ENCODE data around the gene PSMC3. TPM values are rescaled to one million over a fixed set of nuclear protein-coding genes. Genes with fewer than 3 reads are reported as not detected.

PSMC3 gene
- total RNA-seq, 1 experiment from 2014 or later, result 275 TPM

- BruUV-seq (replicated peaks), result no TSS peak
- H3K4me3 ChIP-seq (ENCODE audit: low read length), result no peak overlapping the region
- ATAC-seq, result no peak
These were observed 19.6 kb upstream of the PSMC3 start for GRCh38 chr11:47445840-47446239.

GRCh38 chr11:47443817-47444216 lies 17.6 kb upstream of the PSMC3 start:
- TF ChIP-seq EZH2 (IDR thresholded peaks at IDR 0.05; ENCODE audit: low read length, unreplicated experiment), result no peak
- no peak overlapping the region for H3K9ac ChIP-seq (ENCODE audit: low read length)
- ATAC-seq (no peak), DNase-seq (no peak)
- H4K20me1 ChIP-seq (ENCODE audit: low read length), result no peaks in the 10 kb centered on the region
- H3K4me2 ChIP-seq (ENCODE audit: low read length), result no peak overlapping the region
- H2AFZ ChIP-seq (ENCODE audit: low read length), result no peak overlapping the region
- POLR2A ChIA-PET (ENCODE audit: unreplicated experiment), result interaction anchor here (0.6 kb wide), 1 partner anchor 1507 kb away, joined by 5 read pairs; no protein-coding TSS in a partner anchor
- no peaks in the 10 kb centered on the region for H3F3A ChIP-seq (ENCODE audit: low read length, unreplicated experiment)
- no peaks in the 10 kb centered on the region for H3K79me2 ChIP-seq (ENCODE audit: low read length)
- no peak overlapping the region for H3K4me3 ChIP-seq (ENCODE audit: low read length)
- intact Hi-C loops (cut with micrococcal nuclease), result no loop called here
- H3K27ac ChIP-seq (ENCODE audit: low read length), result no peak overlapping the region
- H3K4me1 ChIP-seq (ENCODE audit: insufficient read depth, low read length), result no peaks in the 10 kb centered on the region
- CTCF ChIA-PET, result interaction anchor here (0.6 kb wide), 1 partner anchor 1145 kb away, joined by 4 read pairs; no protein-coding TSS in a partner anchor
- H3K36me3 ChIP-seq (ENCODE audit: low read depth, low read length), result no peaks in the 10 kb centered on the region
- no TSS peak for BruUV-seq (replicated peaks)
- no peaks in the 10 kb centered on the region for H3K27me3 ChIP-seq (ENCODE audit: low read length)
- H3K9me3 ChIP-seq (ENCODE audit: low read length), result no peaks in the 10 kb centered on the region
- H3K9me2 ChIP-seq (replicated peaks; ENCODE audit: low read length), result no peaks in the 10 kb centered on the region

More at GRCh38 chr11:47445840-47446239, 19.6 kb upstream of the PSMC3 start:
- H2AFZ ChIP-seq (ENCODE audit: low read length), result no peak overlapping the region
- H3K27me3 ChIP-seq (ENCODE audit: low read length), result no peaks in the 10 kb centered on the region
- ChIA-PET CTCF (no interaction called here), POLR2A (ENCODE audit: unreplicated experiment) (no interaction called here)
- no peak overlapping the region for H3K4me2 ChIP-seq (ENCODE audit: low read length)
- no peak overlapping the region for H3K27ac ChIP-seq (ENCODE audit: low read length)
- no peaks in the 10 kb centered on the region for H3K9me2 ChIP-seq (replicated peaks; ENCODE audit: low read length)
- no peaks in the 10 kb centered on the region for H3K36me3 ChIP-seq (ENCODE audit: low read depth, low read length)
- H4K20me1 ChIP-seq (ENCODE audit: low read length), result no peaks in the 10 kb centered on the region
- no peaks in the 10 kb centered on the region for H3F3A ChIP-seq (ENCODE audit: low read length, unreplicated experiment)
- no peak overlapping the region for H3K9ac ChIP-seq (ENCODE audit: low read length)
- H3K79me2 ChIP-seq (ENCODE audit: low read length), result no peaks in the 10 kb centered on the region
- TF ChIP-seq EZH2 (IDR thresholded peaks at IDR 0.05; ENCODE audit: low read length, unreplicated experiment), result no peak
- TF ChIP-seq CTCF (conservative IDR thresholded peaks at IDR 0.05; ENCODE audit: low read depth, low read length), result no peak
- TF ChIP-seq EZH2phosphoT487 (IDR thresholded peaks at IDR 0.05; ENCODE audit: borderline replicate concordance, low read length), result no peak
- DNase-seq, result no peak
- intact Hi-C loops (cut with micrococcal nuclease), result no loop called here
- no peaks in the 10 kb centered on the region for H3K4me1 ChIP-seq (ENCODE audit: insufficient read depth, low read length)
- no peaks in the 10 kb centered on the region for H3K9me3 ChIP-seq (ENCODE audit: low read length)

- no peaks in the 10 kb centered on the region for H3K27me3 ChIP-seq (ENCODE audit: low read length)
- CTCF ChIA-PET, result no interaction called here
- intact Hi-C loops (cut with micrococcal nuclease), result no loop called here
- no peaks in the 10 kb centered on the region for H3K4me1 ChIP-seq (ENCODE audit: insufficient read depth, low read length)
- DNase-seq (no peak), ATAC-seq (peak; percentile 51; the same call in 1 of the 2 replicates)
- H3K4me3 ChIP-seq (ENCODE audit: low read length), result no peak overlapping the region
- POLR2A ChIA-PET (ENCODE audit: unreplicated experiment), result interaction anchor here (0.6 kb wide), 1 partner anchor 1506 kb away, joined by 5 read pairs; no protein-coding TSS in a partner anchor
- no peaks in the 10 kb centered on the region for H4K20me1 ChIP-seq (ENCODE audit: low read length)
- H3K36me3 ChIP-seq (ENCODE audit: low read depth, low read length), result no peaks in the 10 kb centered on the region
- H3K79me2 ChIP-seq (ENCODE audit: low read length), result no peaks in the 10 kb centered on the region
- H3K9me2 ChIP-seq (replicated peaks; ENCODE audit: low read length), result no peaks in the 10 kb centered on the region
- H3K27ac ChIP-seq (ENCODE audit: low read length), result no peak overlapping the region
- H3K9me3 ChIP-seq (ENCODE audit: low read length), result no peaks in the 10 kb centered on the region
- no peaks in the 10 kb centered on the region for H3F3A ChIP-seq (ENCODE audit: low read length, unreplicated experiment)
- BruUV-seq (replicated peaks), result no TSS peak
- no peak overlapping the region for H3K9ac ChIP-seq (ENCODE audit: low read length)
- H3K4me2 ChIP-seq (ENCODE audit: low read length), result no peak overlapping the region
- no peak overlapping the region for H2AFZ ChIP-seq (ENCODE audit: low read length)
- TF ChIP-seq CTCF (conservative IDR thresholded peaks at IDR 0.05; ENCODE audit: low read depth, low read length) (no peak), EZH2 (IDR thresholded peaks at IDR 0.05; ENCODE audit: low read length, unreplicated experiment) (no peak), EZH2phosphoT487 (IDR thresholded peaks at IDR 0.05; ENCODE audit: borderline replicate concordance, low read length) (no peak)
These were observed 16.9 kb upstream of the PSMC3 start for GRCh38 chr11:47443028-47443700.
